BLaER1 treated with 17β-estradiol and CSF1 and Interleukin-3, amounts not matched to agents 10 nM and 100 nM (cell line): ENCODE data around the gene AGT.

Source experiments
- H3K27ac ChIP-seq, 11 experiments: shearing (Covaris generic); formaldehyde crosslinking; 2 replicates each; pipeline ENCODE4 v1.8.1; 2022
- H3K27me3 ChIP-seq, 11 experiments: shearing (Covaris generic); formaldehyde crosslinking; 2 replicates each; pipeline ENCODE4 v1.8.1; 2022
- H3K36me3 ChIP-seq, 11 experiments: shearing (Covaris generic); formaldehyde crosslinking; 2 replicates each; pipeline ENCODE4 v1.8.1; 2022
- H3K4me1 ChIP-seq, 10 experiments: shearing (Covaris generic); formaldehyde crosslinking; 2 replicates each; pipeline ENCODE4 v1.8.1; 2022
- H3K4me2 ChIP-seq, 11 experiments: shearing (Covaris generic); formaldehyde crosslinking; 2 replicates each; pipeline ENCODE4 v1.8.1; 2022
- H3K4me3 ChIP-seq, 10 experiments: shearing (Covaris generic); formaldehyde crosslinking; 2 replicates each; pipeline ENCODE4 v1.8.1; 2022
- H3K9ac ChIP-seq, 11 experiments: shearing (Covaris generic); formaldehyde crosslinking; 2 replicates each; pipeline ENCODE4 v1.8.1; 2022
- H3K9me3 ChIP-seq, 11 experiments: shearing (Covaris generic); formaldehyde crosslinking; replicated peaks in 1 of 11; 2 replicates each; pipeline ENCODE4 v1.8.1; 2022
- H4K20me1 ChIP-seq, 11 experiments: shearing (Covaris generic); formaldehyde crosslinking; 2 replicates each; pipeline ENCODE4 v1.8.1; 2022
- Cebpa-rat ChIP-seq, 11 experiments: shearing (Covaris generic); IDR thresholded peaks; 2 replicates each; pipeline ENCODE4 v1.8.1; 2022

Gene AGT

DNA sequence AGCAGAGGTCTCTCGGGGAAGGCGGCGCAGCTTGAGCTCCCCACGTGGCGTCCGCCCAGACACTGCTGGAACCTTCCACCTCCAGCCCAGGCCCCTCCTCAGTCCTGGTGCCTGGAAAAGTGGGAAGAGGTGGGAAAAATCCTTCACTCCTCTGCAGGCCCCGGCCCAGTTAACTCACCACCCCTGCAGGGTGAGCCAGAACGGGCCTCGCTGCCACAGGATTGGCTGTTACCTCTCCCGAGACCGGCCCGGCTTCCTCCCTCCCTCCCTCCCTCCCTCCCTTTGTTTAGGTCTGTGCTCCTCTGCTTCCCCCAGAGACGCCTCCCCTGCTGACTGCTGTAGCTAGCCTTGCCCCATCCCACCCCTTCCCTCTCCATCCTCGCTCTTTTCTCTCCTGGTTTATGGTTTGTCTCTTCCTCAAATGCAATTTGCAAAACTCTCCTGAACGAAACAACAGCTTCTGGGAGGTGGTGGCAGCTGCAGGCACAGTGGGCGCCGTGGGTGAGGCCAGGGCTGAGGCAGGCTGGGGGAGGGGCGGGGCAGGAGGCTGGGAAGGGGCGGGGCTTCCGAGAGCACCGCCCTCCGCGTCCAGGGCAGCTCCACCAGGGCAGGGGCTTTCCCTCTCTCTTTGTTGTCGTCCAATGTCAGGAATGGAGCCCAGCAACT, 39.8 kb upstream of the AGT start:
- H3K4me2 ChIP-seq: peak overlapping the region; percentile 66 to 87 (median 82)
- peaks cover 31 to 47% (median 44%) of the 10 kb centered on the region in 10 experiments for H3K4me1 ChIP-seq
- peak overlapping the region; percentile 37 to 82 (median 71); a peak in 19 of 22 replicates for H3K9ac ChIP-seq
- H3K27ac ChIP-seq: peak overlapping the region in 9 of 11 experiments; percentile 66 to 86 (median 81); a peak in 18 of 22 replicates
- H4K20me1 ChIP-seq: no peaks in the 10 kb centered on the region
- peak overlapping the region in 7 of 10 experiments; percentile 29 to 47 (median 38); a peak in 9 of 20 replicates for H3K4me3 ChIP-seq
- TF ChIP-seq Cebpa-rat (IDR thresholded peaks at IDR 0.05): no peak
- no peaks in the 10 kb centered on the region for H3K36me3 ChIP-seq
- no peaks in the 10 kb centered on the region for H3K27me3 ChIP-seq
- no peaks in the 10 kb centered on the region for H3K9me3 ChIP-seq

DNA sequence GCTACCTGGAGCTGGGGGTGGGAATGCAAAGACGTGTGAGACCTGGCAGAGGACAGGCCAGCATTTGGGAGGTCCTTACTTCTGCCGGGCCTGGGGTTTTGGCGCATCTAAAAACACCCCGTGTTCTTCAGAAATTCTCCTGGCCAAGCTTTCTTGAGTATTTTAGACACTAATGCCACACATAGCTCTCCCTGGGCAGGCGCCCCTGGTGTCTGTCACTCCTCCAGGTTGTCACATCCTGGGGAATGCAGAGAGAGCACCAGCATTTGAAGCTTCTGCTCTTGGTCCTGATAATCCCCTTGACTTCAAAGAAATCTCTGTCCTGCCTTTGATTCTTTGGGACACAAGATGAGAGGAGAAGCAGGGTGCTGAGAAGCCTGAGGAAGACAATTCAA, 39.3 kb upstream of the AGT start:
- Histone ChIP-seq H3K9ac (peak overlapping the region; percentile 37 to 82 (median 71); a peak in 19 of 22 replicates), H3K9me3 (no peaks in the 10 kb centered on the region), H4K20me1 (no peaks in the 10 kb centered on the region), H3K27me3 (no peaks in the 10 kb centered on the region), H3K4me3 (peak overlapping the region in 7 of 10 experiments; percentile 29 to 47 (median 38); a peak in 9 of 20 replicates), H3K27ac (peak overlapping the region in 9 of 11 experiments; percentile 66 to 86 (median 81); a peak in 18 of 22 replicates), H3K4me1 (peaks cover 33 to 50% (median 47%) of the 10 kb centered on the region in 10 experiments), H3K36me3 (no peaks in the 10 kb centered on the region), H3K4me2 (peak overlapping the region; percentile 66 to 87 (median 82))
- no peak for TF ChIP-seq Cebpa-rat (IDR thresholded peaks at IDR 0.05)

DNA sequence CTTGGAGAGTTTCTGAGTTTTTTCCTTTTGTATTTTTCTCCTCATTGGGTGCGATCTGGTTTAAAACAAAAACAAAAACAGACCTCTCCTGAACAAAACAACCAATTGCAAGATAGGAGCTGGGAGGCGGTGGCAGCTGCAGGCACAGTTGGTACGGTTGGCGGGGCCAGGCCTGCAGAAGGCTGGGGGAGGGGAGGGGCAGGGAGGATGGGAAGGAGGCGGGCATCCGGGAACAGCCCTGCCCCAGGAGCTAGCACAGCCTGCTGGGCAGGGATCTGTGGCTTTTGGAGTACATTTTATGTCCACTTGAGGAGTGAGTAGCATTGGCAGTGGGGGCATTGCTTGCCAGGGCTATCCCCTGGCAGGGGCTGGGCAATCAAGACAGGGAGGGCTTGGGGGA, 38.5 kb upstream of the AGT start:
- H3K4me3 ChIP-seq: no peak overlapping the region
- H3K9me3 ChIP-seq: no peaks in the 10 kb centered on the region
- no peak overlapping the region for H3K27ac ChIP-seq
- no peaks in the 10 kb centered on the region for H3K36me3 ChIP-seq
- H4K20me1 ChIP-seq: no peaks in the 10 kb centered on the region
- no peak overlapping the region for H3K9ac ChIP-seq
- no peaks in the 10 kb centered on the region for H3K27me3 ChIP-seq
- H3K4me2 ChIP-seq: peak overlapping the region in 10 of 11 experiments; percentile 66 to 87 (median 82); a peak in 13 of 22 replicates
- TF ChIP-seq Cebpa-rat (IDR thresholded peaks at IDR 0.05): no peak
- H3K4me1 ChIP-seq: peaks cover 33 to 58% (median 52%) of the 10 kb centered on the region in 10 experiments

DNA sequence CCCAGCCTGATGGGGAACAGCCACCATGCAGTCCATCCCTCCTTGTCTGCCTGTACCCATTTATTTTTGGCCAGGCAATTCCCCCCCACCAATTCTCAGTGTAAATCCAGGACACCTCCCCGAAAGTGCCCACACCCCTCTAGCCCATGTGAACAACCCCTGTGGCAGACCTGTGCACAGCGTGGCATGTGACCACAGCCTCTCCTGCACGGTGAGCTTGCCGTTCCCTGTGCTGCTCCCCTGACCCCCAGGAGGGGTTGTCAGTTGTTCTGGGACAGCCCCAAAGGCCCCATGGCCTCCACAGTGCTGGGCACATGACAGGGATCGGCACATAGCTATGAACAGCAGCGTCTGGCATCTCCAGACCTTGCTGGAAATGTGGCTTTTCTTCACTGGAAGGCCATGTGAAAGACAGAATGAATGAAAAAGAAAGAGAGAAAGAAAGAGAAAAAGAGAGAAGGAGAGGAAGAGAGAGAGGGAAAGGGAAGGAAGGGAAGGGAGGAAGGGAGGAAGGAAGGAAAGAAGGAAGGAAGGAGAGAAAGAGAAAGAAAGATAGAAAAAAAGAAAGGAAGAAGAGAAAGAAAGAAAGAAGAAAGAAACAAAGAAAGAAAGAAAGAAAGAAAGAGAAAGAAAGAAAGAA, 37.2 kb upstream of the AGT start:
- H3K4me3 ChIP-seq: no peak overlapping the region
- H3K4me2 ChIP-seq: peak overlapping the region in 8 of 11 experiments; percentile 10 to 74 (median 19); a peak in 6 of 22 replicates
- H3K9ac ChIP-seq: no peak overlapping the region
- TF ChIP-seq Cebpa-rat (IDR thresholded peaks at IDR 0.05): no peak
- H3K27ac ChIP-seq: no peak overlapping the region
- no peaks in the 10 kb centered on the region for H3K9me3 ChIP-seq
- H3K36me3 ChIP-seq: no peaks in the 10 kb centered on the region
- H3K27me3 ChIP-seq: no peaks in the 10 kb centered on the region
- peaks cover 33 to 58% (median 51%) of the 10 kb centered on the region in 10 experiments for H3K4me1 ChIP-seq
- no peaks in the 10 kb centered on the region for H4K20me1 ChIP-seq

DNA sequence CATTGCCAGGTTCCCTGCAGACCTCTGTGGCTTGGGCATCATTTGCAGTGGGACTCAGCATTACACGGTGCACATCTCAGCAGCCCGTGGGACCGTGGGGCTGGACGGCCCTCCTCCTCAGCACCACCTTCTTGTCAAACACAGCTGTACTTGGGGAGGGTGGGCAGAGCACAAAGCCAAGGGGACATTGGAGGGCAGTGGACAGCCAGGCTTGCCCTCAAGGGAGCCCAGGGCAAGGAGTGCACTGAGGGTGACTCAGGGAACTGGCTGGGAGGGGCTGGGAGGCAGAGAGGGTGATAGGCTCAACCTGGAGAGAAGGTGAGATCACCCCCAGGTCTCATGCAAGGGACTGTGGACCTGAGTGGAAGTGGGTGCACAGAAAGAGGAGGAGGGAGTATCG, 36.7 kb upstream of the AGT start:
- Histone ChIP-seq H3K27me3 (no peaks in the 10 kb centered on the region), H3K9ac (no peak overlapping the region), H3K4me1 (peaks cover 33 to 58% (median 51%) of the 10 kb centered on the region in 10 experiments), H3K36me3 (no peaks in the 10 kb centered on the region), H3K27ac (no peak overlapping the region), H3K4me2 (peak overlapping the region in 8 of 11 experiments; percentile 17 to 83 (median 74); a peak in 5 of 22 replicates), H4K20me1 (no peaks in the 10 kb centered on the region), H3K4me3 (no peak overlapping the region), H3K9me3 (no peaks in the 10 kb centered on the region)
- TF ChIP-seq Cebpa-rat (IDR thresholded peaks at IDR 0.05): no peak

DNA sequence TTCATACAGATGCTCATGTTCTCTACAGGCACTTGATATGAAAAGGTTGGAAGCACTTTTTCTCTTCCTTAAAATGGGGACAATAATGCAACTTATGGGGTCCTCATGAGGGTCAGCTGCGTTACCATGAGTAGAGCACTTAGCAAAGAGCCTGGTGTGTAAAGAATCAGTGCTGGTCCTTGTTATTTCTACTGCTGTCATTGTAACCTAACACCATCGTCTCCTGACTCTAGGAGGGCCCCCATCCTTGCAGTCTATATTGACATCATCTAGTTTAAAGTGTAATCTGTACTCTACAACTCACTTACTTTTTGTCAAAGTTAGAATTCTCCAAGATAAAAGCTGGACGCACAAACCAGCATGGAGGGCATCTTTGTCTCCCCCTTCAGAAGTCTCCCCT, 35.7 kb upstream of the AGT start:
- Histone ChIP-seq H3K27me3 (no peaks in the 10 kb centered on the region), H4K20me1 (no peaks in the 10 kb centered on the region), H3K36me3 (no peaks in the 10 kb centered on the region), H3K9me3 (no peaks in the 10 kb centered on the region), H3K4me2 (peak overlapping the region; percentile 60 to 83 (median 74)), H3K4me3 (peak overlapping the region in 1 of 10 experiments; percentile 3; a peak in 1 of 20 replicates), H3K27ac (peak overlapping the region in 6 of 11 experiments; percentile 14 to 43 (median 39); a peak in 6 of 22 replicates), H3K9ac (no peak overlapping the region; a peak in 2 of 22 replicates), H3K4me1 (peaks cover 33 to 54% (median 50%) of the 10 kb centered on the region in 10 experiments)
- TF ChIP-seq Cebpa-rat (IDR thresholded peaks at IDR 0.05): no peak

DNA sequence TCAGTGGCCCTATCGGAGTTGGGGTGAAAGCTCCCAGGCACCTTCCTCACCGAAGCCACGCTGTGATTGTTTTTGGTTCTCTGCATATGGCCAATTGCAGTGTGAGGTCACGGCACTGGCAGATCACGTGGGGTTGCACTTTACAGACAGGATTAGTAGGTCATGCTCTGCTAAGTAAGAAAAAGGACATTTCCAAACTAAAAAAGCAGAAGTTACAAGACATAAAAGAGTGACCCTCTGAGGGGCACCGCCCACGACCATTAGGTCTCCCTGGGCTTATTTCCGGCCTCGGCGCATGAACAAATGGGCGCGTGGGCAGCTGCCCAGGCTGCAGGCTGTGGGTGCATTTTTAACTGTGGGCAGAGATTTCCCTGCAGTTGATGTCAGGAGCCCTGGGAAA, 35.2 kb upstream of the AGT start:
- no peaks in the 10 kb centered on the region for H3K36me3 ChIP-seq
- no peaks in the 10 kb centered on the region for H3K27me3 ChIP-seq
- H3K4me1 ChIP-seq: peaks cover 33 to 52% (median 50%) of the 10 kb centered on the region in 10 experiments
- no peak overlapping the region; a peak in 1 of 22 replicates for H3K9ac ChIP-seq
- no peak for TF ChIP-seq Cebpa-rat (IDR thresholded peaks at IDR 0.05)
- H3K9me3 ChIP-seq: no peaks in the 10 kb centered on the region
- H3K4me2 ChIP-seq: peak overlapping the region; percentile 60 to 83 (median 74)
- H3K27ac ChIP-seq: peak overlapping the region in 6 of 11 experiments; percentile 14 to 43 (median 39); a peak in 6 of 22 replicates
- peak overlapping the region in 1 of 10 experiments; percentile 3; a peak in 1 of 20 replicates for H3K4me3 ChIP-seq
- H4K20me1 ChIP-seq: no peaks in the 10 kb centered on the region

DNA sequence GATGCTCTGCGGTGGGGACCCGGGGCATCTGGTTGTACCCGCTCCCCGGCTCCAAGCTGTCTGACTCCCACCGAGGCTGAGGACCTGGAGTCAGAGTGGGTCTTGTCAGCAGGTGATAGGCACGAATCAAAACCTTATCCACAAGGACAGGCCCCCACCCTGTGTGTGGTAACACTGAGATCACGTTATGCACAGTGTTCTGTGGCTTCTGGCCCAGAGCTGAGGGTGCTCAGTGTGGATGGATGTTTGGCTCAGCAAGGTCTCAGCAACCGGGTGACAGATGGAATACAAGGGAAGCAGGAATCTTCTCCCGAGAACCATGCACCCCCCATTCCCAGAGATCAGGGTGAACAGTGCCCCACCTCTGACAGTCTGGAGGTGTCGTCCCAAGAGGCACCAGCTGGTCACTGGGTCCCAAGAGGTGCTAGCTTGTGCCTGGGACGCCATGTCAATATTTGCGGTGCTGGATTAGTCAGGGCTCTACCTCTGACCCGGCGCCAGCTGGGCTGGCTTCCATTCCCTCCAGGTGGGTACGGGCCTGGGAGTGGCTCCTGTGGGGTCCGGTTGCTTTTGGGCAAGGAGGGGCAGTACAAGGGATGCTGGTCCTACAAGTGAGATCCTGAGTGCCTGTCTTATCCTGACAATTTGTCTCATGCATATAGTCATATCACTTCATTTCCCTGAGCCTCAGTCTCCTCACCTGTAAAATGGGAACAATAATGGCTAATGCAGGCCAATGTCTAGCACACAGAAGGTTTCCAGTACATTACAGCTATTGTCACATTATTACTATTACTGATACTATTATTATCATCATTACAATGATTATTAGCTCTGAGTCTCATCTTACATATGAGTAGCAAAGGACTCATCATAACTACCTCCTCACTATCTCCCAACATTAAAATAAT, 34.2 kb upstream of the AGT start:
- no peaks in the 10 kb centered on the region for H3K27me3 ChIP-seq
- H4K20me1 ChIP-seq: no peaks in the 10 kb centered on the region
- no peaks in the 10 kb centered on the region for H3K36me3 ChIP-seq
- peaks cover 28 to 48% (median 45%) of the 10 kb centered on the region in 10 experiments for H3K4me1 ChIP-seq
- no peak for TF ChIP-seq Cebpa-rat (IDR thresholded peaks at IDR 0.05)
- peak overlapping the region in 1 of 11 experiments; percentile 39; a peak in 1 of 22 replicates for H3K27ac ChIP-seq
- H3K9me3 ChIP-seq: no peaks in the 10 kb centered on the region
- H3K9ac ChIP-seq: no peak overlapping the region
- no peak overlapping the region for H3K4me3 ChIP-seq
- peak overlapping the region in 8 of 11 experiments; percentile 11 to 83 (median 70); a peak in 8 of 22 replicates for H3K4me2 ChIP-seq
